ENCODE data around the gene ASB16. TPM values are rescaled to one million over a fixed set of nuclear protein-coding genes. Genes with fewer than 3 reads are reported as not detected.
A peak's percentile ranks its signal among the peaks of the same experiment; 100 is the strongest.

The ASB16 gene, protein sequence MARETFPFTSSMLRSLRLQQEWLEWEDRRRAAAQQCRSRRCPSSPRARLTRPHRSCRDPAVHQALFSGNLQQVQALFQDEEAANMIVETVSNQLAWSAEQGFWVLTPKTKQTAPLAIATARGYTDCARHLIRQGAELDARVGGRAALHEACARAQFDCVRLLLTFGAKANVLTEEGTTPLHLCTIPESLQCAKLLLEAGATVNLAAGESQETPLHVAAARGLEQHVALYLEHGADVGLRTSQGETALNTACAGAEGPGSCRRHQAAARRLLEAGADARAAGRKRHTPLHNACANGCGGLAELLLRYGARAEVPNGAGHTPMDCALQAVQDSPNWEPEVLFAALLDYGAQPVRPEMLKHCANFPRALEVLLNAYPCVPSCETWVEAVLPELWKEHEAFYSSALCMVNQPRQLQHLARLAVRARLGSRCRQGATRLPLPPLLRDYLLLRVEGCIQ
- total RNA-seq, result 12.9 TPM
- long read RNA-seq, partial matches to known transcripts, result 0 of 4 reads
- long read RNA-seq, other reads (novel, unspliced or antisense), result 0 of 4 reads

DNA sequence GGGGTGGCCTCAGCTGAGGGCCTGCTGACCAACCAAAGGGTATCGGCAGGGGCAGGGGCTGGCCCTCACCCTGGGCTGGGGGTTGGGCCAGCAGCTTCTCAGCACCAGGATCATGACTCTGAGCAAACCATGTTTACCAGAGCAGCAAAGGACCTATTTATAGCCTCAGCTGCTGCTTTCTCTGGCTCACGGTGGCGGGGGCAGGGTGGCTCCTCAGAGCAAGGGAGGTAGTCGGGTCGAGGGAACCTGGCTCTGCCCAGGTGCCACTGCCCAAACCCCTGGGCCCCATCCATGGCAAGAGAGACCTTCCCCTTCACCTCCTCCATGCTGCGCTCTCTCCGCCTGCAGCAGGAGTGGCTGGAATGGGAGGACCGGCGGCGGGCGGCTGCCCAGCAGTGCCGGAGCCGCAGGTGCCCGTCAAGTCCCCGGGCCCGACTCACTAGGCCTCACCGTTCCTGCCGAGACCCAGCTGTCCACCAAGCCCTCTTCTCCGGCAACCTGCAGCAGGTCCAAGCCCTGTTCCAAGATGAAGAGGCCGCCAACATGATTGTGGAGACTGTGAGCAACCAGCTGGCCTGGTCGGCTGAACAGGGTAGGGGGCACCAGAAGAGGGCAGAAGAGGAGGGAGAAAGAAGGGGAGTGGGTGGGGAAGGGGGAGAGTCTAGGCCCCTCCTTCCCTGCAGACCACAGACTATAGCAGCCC lies at the start of gene ASB16:
ASB16 (plus strand) TSS at position 206 of the 703 bp plus-strand sequence; CDS start at position 292, 86 bp downstream.
- no peaks in the 10 kb centered on the region for H3K9me3 ChIP-seq (replicated peaks)
- H3K4me3 ChIP-seq, result peak within 1 kb of the TSS; percentile 68
- peaks cover 42% of the 10 kb centered on the region for H3K4me1 ChIP-seq
- no peaks in the 10 kb centered on the region for H3K27me3 ChIP-seq (ENCODE audit: low read depth)
- TF ChIP-seq, protein P1, sequence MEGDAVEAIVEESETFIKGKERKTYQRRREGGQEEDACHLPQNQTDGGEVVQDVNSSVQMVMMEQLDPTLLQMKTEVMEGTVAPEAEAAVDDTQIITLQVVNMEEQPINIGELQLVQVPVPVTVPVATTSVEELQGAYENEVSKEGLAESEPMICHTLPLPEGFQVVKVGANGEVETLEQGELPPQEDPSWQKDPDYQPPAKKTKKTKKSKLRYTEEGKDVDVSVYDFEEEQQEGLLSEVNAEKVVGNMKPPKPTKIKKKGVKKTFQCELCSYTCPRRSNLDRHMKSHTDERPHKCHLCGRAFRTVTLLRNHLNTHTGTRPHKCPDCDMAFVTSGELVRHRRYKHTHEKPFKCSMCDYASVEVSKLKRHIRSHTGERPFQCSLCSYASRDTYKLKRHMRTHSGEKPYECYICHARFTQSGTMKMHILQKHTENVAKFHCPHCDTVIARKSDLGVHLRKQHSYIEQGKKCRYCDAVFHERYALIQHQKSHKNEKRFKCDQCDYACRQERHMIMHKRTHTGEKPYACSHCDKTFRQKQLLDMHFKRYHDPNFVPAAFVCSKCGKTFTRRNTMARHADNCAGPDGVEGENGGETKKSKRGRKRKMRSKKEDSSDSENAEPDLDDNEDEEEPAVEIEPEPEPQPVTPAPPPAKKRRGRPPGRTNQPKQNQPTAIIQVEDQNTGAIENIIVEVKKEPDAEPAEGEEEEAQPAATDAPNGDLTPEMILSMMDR (IDR thresholded peaks at IDR 0.05; ENCODE audit: borderline replicate concordance), result peak; percentile 27
- intact Hi-C loops (cut with micrococcal nuclease), result no loop called here
- H3K27ac ChIP-seq (replicated peaks), result peak within 1 kb of the TSS; percentile 91
- peak; percentile 50 for DNase-seq
- peaks cover 5% of the 10 kb centered on the region for H3K36me3 ChIP-seq

DNA sequence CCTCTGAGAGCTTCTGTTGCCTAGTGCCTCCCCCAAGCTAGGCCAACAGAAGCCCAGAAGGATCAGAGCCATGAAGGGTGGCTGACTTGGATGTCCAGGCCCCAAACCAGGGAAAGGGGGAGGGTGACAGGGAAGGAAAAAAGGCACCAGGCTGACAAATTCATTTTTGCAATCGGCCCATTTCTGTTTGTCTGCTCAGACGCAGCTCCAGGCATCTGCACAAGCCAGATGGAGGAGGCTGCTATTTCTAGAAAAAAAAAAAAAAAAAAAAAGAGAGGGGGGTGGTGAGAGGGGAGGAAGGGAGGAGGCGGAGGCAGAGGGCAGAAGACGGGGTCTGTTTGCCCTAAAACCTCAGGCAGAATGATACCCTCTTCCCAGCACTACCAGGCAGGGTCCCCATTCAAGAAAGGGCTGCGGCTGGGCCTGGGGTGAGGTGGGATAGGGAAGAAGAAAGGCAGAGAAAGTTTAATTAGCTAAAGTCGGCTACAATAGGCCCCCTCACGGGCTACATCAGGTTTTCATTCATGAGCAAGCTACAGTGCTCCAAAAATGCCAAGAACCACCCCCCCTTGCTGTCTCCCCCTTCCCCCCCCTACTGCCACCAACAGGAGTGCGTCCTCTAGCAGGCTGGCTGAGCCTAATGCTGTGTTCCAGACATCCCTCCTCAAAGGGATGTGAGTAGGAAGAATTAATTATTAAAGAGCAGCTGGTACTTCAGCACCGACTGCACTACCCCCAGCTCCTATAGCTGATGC lies 49.5 kb upstream of the ASB16 start:
- intact Hi-C loops (cut with micrococcal nuclease), result no loop called here
- peaks cover 83% of the 10 kb centered on the region for H3K4me1 ChIP-seq
- H3K9me3 ChIP-seq (replicated peaks), result no peaks in the 10 kb centered on the region
- H3K27ac ChIP-seq (replicated peaks), result peak overlapping the region; percentile 94
- TF ChIP-seq, protein P1 (IDR thresholded peaks at IDR 0.05; ENCODE audit: borderline replicate concordance), result no peak
- no peak for DNase-seq
- peak overlapping the region; percentile 87 for H3K4me3 ChIP-seq
- H3K27me3 ChIP-seq (ENCODE audit: low read depth), result no peaks in the 10 kb centered on the region
- H3K36me3 ChIP-seq, result peaks cover 15% of the 10 kb centered on the region

DNA sequence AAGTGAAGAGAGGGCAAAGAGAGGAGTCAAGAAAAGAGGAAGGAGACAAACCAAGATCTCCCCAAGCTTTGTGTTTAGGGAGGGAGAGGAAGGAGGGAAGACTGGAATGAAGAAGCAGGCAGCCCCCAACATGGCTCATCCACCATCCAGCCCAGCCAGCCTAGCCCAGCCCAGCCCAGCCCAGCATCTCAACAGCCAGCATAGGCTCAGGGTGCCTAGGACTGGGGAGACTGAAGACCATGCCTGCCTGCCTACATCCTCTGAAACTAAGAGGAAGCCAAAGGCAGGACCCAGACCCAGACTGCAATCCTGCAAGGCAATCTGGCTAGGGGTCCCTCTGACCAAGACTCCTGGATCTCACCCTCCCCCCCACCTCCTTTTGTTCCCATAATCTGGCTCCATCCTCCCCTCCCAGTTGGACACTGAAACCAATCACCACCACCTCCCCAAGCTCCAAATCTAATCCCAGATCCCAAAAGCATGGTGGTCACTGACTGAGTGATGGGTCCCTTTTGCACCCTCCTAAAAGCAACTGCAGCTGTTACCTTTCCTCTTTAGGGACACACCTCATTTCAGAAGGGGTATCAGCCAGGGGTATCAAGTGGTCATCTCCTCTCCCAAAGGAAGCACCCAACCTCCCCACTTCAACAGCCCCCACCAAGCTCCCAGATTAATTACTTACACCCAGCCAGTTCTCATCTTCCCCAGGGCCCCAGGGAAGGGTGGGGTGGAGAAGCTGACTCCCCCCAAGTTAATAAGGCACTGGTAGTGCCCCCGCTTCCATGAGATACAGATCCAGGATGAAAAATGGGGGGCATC lies 48.3 kb upstream of the ASB16 start:
- Histone ChIP-seq H3K27me3 (ENCODE audit: low read depth) (no peaks in the 10 kb centered on the region), H3K9me3 (replicated peaks) (no peaks in the 10 kb centered on the region), H3K27ac (replicated peaks) (peak overlapping the region; percentile 94), H3K36me3 (peaks cover 4% of the 10 kb centered on the region), H3K4me3 (peak overlapping the region; percentile 87), H3K4me1 (peaks cover 72% of the 10 kb centered on the region)
- intact Hi-C loops (cut with micrococcal nuclease), result no loop called here
- no peak for DNase-seq
- TF ChIP-seq, protein P1 (IDR thresholded peaks at IDR 0.05; ENCODE audit: borderline replicate concordance), result no peak

DNA sequence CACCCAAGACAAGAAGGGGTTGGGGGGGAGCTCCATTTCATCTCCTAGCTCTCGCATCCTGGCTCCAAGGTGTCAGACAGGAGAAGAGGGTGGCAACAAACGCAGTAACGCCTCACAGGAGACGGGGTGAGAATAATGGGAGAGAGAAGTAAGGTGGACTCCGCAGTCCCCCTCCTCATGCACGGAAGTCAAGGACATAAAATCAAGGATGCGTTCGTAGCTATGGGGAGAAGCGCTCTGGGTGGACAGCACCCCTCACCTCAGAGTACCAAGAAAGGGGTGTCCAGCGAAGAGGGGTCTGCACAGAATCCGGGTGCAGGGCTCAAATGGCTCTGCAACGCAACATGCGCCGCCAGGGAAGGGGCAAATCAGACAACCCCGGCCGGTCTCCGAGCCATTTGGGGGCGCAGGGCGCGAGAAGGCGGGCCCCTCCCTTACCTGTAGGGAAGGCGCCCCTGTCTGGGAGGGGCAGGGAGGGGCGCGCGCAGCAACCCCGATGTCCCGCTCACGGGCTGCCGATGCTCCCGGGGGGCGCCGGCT lies 47.6 kb upstream of the ASB16 start:
- peak overlapping the region; percentile 94 for H3K27ac ChIP-seq (replicated peaks)
- TF ChIP-seq, protein P1 (IDR thresholded peaks at IDR 0.05; ENCODE audit: borderline replicate concordance), result no peak
- H3K36me3 ChIP-seq, result no peaks in the 10 kb centered on the region
- peaks cover 65% of the 10 kb centered on the region for H3K4me1 ChIP-seq
- intact Hi-C loops (cut with micrococcal nuclease), result no loop called here
- DNase-seq, result no peak
- no peaks in the 10 kb centered on the region for H3K9me3 ChIP-seq (replicated peaks)
- H3K27me3 ChIP-seq (ENCODE audit: low read depth), result no peaks in the 10 kb centered on the region
- peak overlapping the region; percentile 87 for H3K4me3 ChIP-seq

All from left ventricle myocardium inferior (tissue), 1 donor.